MM.1S (cell line): ENCODE results near the gene PLA2G2F.

Experiments used
- DNase-seq: peaks from one replicate; pipeline ENCODE4 v3.0.0-alpha.2; 2015
- H2AFZ ChIP-seq: fragments of 300-600 bp; sonication (generic); 2 replicates; pipeline ENCODE4 v1.6.0; 2016; ENCODE audit warnings: antibody characterized with exemption, low read length
- H3F3A ChIP-seq: fragments of 300-600 bp; sonication (generic); 2 replicates; pipeline ENCODE4 v1.6.1; 2016; ENCODE audit warnings: mild to moderate bottlenecking, antibody characterized with exemption, low read length, moderate library complexity, mixed read lengths; ENCODE audit not compliant: insufficient read depth
- H3K27ac ChIP-seq: fragments of 300-600 bp; sonication (generic); 2 replicates; pipeline ENCODE4 v1.5.1; 2016; ENCODE audit warnings: mild to moderate bottlenecking, low read length
- H3K27me3 ChIP-seq: fragments of 300-600 bp; sonication (generic); replicated peaks from 2 replicates; pipeline ENCODE4 v1.6.0; 2016; ENCODE audit warnings: low read length; ENCODE audit not compliant: insufficient read depth
- H3K36me3 ChIP-seq: fragments of 300-600 bp; sonication (generic); replicated peaks from 2 replicates; pipeline ENCODE4 v1.6.1; 2016; ENCODE audit warnings: mild to moderate bottlenecking, low read length, mixed read lengths; ENCODE audit not compliant: insufficient read depth
- H3K4me1 ChIP-seq: fragments of 300-600 bp; sonication (generic); 2 replicates; pipeline ENCODE4 v1.6.1; 2016; ENCODE audit warnings: low read length, mixed read lengths
- H3K4me2 ChIP-seq: fragments of 300-600 bp; sonication (generic); 2 replicates; pipeline ENCODE4 v1.6.0; 2016; ENCODE audit warnings: low read depth, low read length
- H3K4me3 ChIP-seq: fragments of 300-600 bp; sonication (generic); 2 replicates; pipeline ENCODE4 v1.5.1; 2016; ENCODE audit warnings: low read length, mixed read lengths
- H3K79me2 ChIP-seq: fragments of 300-600 bp; sonication (generic); 2 replicates; pipeline ENCODE4 v1.6.1; 2016; ENCODE audit warnings: mixed run types, low read length, mixed read lengths
- H3K9ac ChIP-seq: fragments of 300-600 bp; sonication (generic); 2 replicates; pipeline ENCODE4 v1.6.1; 2016; ENCODE audit warnings: low read length, mixed read lengths
- H3K9me2 ChIP-seq: fragments of 300-600 bp; sonication (generic); replicated peaks from 2 replicates; pipeline ENCODE4 v1.6.1; 2016; ENCODE audit warnings: mild to moderate bottlenecking, low read length, mixed read lengths; ENCODE audit not compliant: insufficient read depth
- H3K9me3 ChIP-seq: fragments of 300-600 bp; sonication (generic); replicated peaks from 2 replicates; pipeline ENCODE4 v1.6.1; 2016; ENCODE audit warnings: mild to moderate bottlenecking, low read length, mixed read lengths; ENCODE audit not compliant: insufficient read depth
- H4K20me1 ChIP-seq: fragments of 300-600 bp; sonication (generic); 2 replicates; pipeline ENCODE4 v1.6.1; 2016; ENCODE audit warnings: mild to moderate bottlenecking, low read length, moderate library complexity, mixed read lengths; ENCODE audit not compliant: insufficient read depth
- EZH2 ChIP-seq: fragments of 300-600 bp; sonication (generic); optimal IDR thresholded peaks from 2 replicates; pipeline ENCODE3; 2017; ENCODE audit warnings: low read depth, mild to moderate bottlenecking, antibody characterized with exemption, low read length, mixed read lengths
- EZH2phosphoT487 ChIP-seq: fragments of 300-600 bp; sonication (generic); IDR thresholded peaks from 2 replicates; pipeline ENCODE4 v1.6.1; 2018; ENCODE audit warnings: antibody characterized with exemption, low read length
- TF ChIP-seq, protein P1 (sequence below): fragments of 300-600 bp; sonication (generic); IDR thresholded peaks from 2 replicates; pipeline ENCODE4 v1.5.1; 2016; ENCODE audit warnings: antibody characterized with exemption, low read length, mixed read lengths

The PLA2G2F gene

DNA sequence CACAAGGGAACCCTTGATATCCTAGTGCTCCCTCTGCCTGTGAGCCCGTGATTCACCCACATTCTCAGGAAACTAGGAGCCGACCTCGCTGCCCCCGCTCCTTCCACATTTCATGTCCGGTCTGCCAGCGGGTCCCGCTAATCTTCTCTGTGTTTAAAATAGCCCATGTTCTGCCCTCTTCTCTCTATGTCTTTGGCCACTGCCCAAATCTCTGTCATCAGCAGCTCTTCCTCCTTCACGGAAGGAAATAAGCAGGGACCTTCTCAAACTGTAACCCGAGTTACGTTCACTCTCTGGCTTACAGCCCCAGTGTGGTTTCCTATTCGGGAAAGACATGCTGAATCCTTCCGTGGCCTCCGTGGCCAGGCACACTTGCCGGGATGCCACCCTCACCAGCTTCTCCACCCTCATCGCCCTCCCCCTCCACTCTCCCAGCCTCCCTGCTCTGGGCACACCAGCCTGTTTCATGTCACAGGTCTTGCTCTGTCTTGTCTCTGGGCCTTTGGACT, 25.6 kb downstream of the PLA2G2F start:
- Histone ChIP-seq H2AFZ (no peak overlapping the region), H3K4me3 (no peak overlapping the region), H4K20me1 (no peaks in the 10 kb centered on the region), H3K9ac (no peak overlapping the region), H3K36me3 (no peaks in the 10 kb centered on the region), H3K9me2 (no peaks in the 10 kb centered on the region), H3K79me2 (no peaks in the 10 kb centered on the region), H3K27me3 (peaks cover 95% of the 10 kb centered on the region), H3K27ac (no peak overlapping the region), H3K4me1 (no peaks in the 10 kb centered on the region), H3K4me2 (no peak overlapping the region), H3K9me3 (no peaks in the 10 kb centered on the region), H3F3A (no peaks in the 10 kb centered on the region)
- DNase-seq, result no peak
- TF ChIP-seq, protein P1, sequence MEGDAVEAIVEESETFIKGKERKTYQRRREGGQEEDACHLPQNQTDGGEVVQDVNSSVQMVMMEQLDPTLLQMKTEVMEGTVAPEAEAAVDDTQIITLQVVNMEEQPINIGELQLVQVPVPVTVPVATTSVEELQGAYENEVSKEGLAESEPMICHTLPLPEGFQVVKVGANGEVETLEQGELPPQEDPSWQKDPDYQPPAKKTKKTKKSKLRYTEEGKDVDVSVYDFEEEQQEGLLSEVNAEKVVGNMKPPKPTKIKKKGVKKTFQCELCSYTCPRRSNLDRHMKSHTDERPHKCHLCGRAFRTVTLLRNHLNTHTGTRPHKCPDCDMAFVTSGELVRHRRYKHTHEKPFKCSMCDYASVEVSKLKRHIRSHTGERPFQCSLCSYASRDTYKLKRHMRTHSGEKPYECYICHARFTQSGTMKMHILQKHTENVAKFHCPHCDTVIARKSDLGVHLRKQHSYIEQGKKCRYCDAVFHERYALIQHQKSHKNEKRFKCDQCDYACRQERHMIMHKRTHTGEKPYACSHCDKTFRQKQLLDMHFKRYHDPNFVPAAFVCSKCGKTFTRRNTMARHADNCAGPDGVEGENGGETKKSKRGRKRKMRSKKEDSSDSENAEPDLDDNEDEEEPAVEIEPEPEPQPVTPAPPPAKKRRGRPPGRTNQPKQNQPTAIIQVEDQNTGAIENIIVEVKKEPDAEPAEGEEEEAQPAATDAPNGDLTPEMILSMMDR, result no peak
- TF ChIP-seq EZH2 (no peak), EZH2phosphoT487 (no peak)

DNA sequence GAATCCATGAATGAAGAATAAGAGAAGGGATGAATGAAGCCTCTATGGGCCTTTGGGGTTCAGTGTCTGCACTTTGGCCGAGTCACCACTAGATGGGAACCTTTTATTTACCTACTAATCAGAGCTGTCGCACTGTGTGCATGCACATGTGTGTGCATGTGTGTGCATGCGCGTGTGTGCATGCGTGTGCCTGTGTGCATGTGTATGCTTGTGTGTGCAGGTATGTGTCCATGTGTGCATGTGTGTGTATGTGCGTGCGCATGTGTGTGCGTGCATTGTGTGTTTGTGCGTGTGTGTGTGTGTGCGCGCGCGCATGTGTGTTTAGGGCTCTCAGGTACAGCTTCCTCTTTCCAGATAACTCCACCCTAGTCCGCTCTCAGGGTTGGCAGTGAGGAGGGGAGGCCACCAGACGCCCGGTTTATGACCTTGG, 26.4 kb downstream of the PLA2G2F start:
- no peaks in the 10 kb centered on the region for H3K36me3 ChIP-seq
- H3K4me2 ChIP-seq, result no peak overlapping the region
- peaks cover 95% of the 10 kb centered on the region for H3K27me3 ChIP-seq
- H3F3A ChIP-seq, result no peaks in the 10 kb centered on the region
- H3K9me2 ChIP-seq, result no peaks in the 10 kb centered on the region
- no peak overlapping the region for H2AFZ ChIP-seq
- no peak overlapping the region for H3K4me3 ChIP-seq
- H4K20me1 ChIP-seq, result no peaks in the 10 kb centered on the region
- no peak overlapping the region for H3K27ac ChIP-seq
- no peaks in the 10 kb centered on the region for H3K4me1 ChIP-seq
- no peaks in the 10 kb centered on the region for H3K79me2 ChIP-seq
- H3K9ac ChIP-seq, result no peak overlapping the region
- no peak for DNase-seq
- H3K9me3 ChIP-seq, result no peaks in the 10 kb centered on the region
- TF ChIP-seq EZH2phosphoT487, result no peak
- TF ChIP-seq, protein P1, result peak; percentile 47
- TF ChIP-seq EZH2, result no peak

DNA sequence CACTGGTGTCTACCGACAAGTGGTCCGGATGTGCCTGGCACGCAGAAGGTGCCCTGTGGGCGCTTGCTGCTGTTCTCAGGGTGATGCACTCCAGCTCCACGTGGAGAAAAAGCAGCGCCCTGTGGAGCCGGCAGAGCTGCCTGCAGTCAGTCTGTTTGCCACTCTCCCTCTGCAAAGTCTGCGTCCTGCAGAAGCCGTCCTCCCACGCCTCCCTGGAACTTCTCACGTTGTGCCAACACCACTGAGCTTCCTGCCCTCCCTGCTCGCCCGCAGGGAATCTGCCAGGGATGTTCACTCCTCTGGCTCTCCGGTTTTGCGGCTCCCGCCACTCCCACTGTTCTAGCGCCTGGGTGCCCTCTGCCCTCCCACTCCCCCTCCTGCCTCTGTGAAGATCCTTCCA, 26.9 kb downstream of the PLA2G2F start:
- H3K4me1 ChIP-seq, result no peaks in the 10 kb centered on the region
- H3K9ac ChIP-seq, result no peak overlapping the region
- H3F3A ChIP-seq, result no peaks in the 10 kb centered on the region
- no peaks in the 10 kb centered on the region for H3K36me3 ChIP-seq
- H3K9me2 ChIP-seq, result no peaks in the 10 kb centered on the region
- H3K27me3 ChIP-seq, result peaks cover 90% of the 10 kb centered on the region
- H3K4me3 ChIP-seq, result no peak overlapping the region
- DNase-seq, result no peak
- H2AFZ ChIP-seq, result no peak overlapping the region
- no peaks in the 10 kb centered on the region for H3K79me2 ChIP-seq
- no peaks in the 10 kb centered on the region for H4K20me1 ChIP-seq
- no peak for TF ChIP-seq EZH2
- TF ChIP-seq EZH2phosphoT487, result no peak
- TF ChIP-seq, protein P1, result no peak
- H3K9me3 ChIP-seq, result no peaks in the 10 kb centered on the region
- no peak overlapping the region for H3K27ac ChIP-seq
- no peak overlapping the region for H3K4me2 ChIP-seq
